K562 (cell line): ENCODE measurements around the gene DPY19L1. TPM values are rescaled to one million over a fixed set of nuclear protein-coding genes. Genes with fewer than 3 reads are reported as not detected.
"Not testable (repeated sequence)": the region's sequence is repeated elsewhere in the genome, so short reads cannot be mapped to it uniquely, and the experiment has no call there.

Source experiments
- ATAC-seq: fragments of 200-7000 bp; cut with Tn5 transposase; 3 replicates; pipeline ENCODE4 v1.9.1; 2020; ENCODE audit warnings: moderate library complexity
- BruUV-seq: library from RNA; stranded (reverse); fragments of 400-500 nt; replicated peaks from 2 replicates; lab custom pipeline; 2021; lab: Mats Ljungman, UMichigan
- CTCF ChIA-PET: fragments of 300-600 bp; formaldehyde crosslinking; extraction: SDS; loops from one replicate; lab custom pipeline; 2021; ENCODE audit warnings: low intra/inter-chr PET ratio; lab: Yijun Ruan, JAX
- POLR2A ChIA-PET: fragments of 300-600, 350-650 bp; sonication (Branson Sonifier 250); formaldehyde crosslinking; extraction: SDS; loops from one replicate; lab custom pipeline; 2021; ENCODE audit warnings: antibody characterized with exemption, inconsistent platforms; lab: Yijun Ruan, JAX
- DNase-seq, 4 experiments: peaks; one replicate each; pipeline versions ENCODE4 v3.0.0 to v3.0.0-alpha.2; 2011 to 2018; ENCODE audit warnings: low spot score in 3 of 4, mixed read lengths in 3 of 4; ENCODE audit errors: extremely low read depth in 1 of 4
- FAIRE-seq: peaks from 2 replicates; lab custom pipeline; 2011; peaks lifted over from hg19 to GRCh38; lab: Jason Lieb, UNC
- H2AFZ ChIP-seq: 2 replicates; pipeline ENCODE4 v1.6.0; 2011; ENCODE audit warnings: low read depth, low read length, control low read depth, inconsistent platforms
- H3K27ac ChIP-seq: fragments of 200-600 bp; 3 replicates; pipeline ENCODE4 v1.8.0; 2011; ENCODE audit warnings: low read depth, mild to moderate bottlenecking, control low read depth, inconsistent platforms, low read length, moderate library complexity, mixed read lengths; ENCODE audit errors: extremely low read depth
- H3K27me3 ChIP-seq, 2 experiments: fragments of 300-600 bp in 1 of 2; 2 replicates in 1 of 2; 3 replicates in 1 of 2; pipeline versions ENCODE4 v1.6.0 to v1.8.0; 2011; ENCODE audit warnings: inconsistent platforms in 2 of 2, low read length in 2 of 2, mild to moderate bottlenecking in 1 of 2, mixed read lengths in 1 of 2, moderate library complexity in 1 of 2; ENCODE audit not compliant: control insufficient read depth in 2 of 2, insufficient read depth in 2 of 2
- H3K36me3 ChIP-seq: fragments of 300-600 bp; 3 replicates; pipeline ENCODE4 v1.8.0; 2011; ENCODE audit warnings: mild to moderate bottlenecking, low read length, inconsistent platforms; ENCODE audit not compliant: control insufficient read depth, insufficient read depth
- H3K4me1 ChIP-seq, 2 experiments: fragments of 200-600 bp in 1 of 2; replicated peaks in 1 of 2; 2 replicates in 1 of 2; 3 replicates in 1 of 2; pipeline versions ENCODE4 v1.5.1 to v1.8.0; 2011; ENCODE audit warnings: inconsistent platforms in 2 of 2, low read length in 2 of 2, mild to moderate bottlenecking in 1 of 2, mixed read lengths in 1 of 2, moderate library complexity in 1 of 2; ENCODE audit not compliant: control insufficient read depth in 2 of 2, insufficient read depth in 2 of 2
- H3K4me2 ChIP-seq: 2 replicates; pipeline ENCODE4 v1.6.1; 2011; ENCODE audit warnings: low read length, control low read depth, inconsistent platforms, mixed read lengths; ENCODE audit not compliant: insufficient read depth
- H3K4me3 ChIP-seq: fragments of 200-600 bp; sonication (generic), shearing (Covaris generic); 2 replicates; pipeline ENCODE4 v1.5.1; 2016; ENCODE audit warnings: control low read depth, inconsistent platforms
- H3K79me2 ChIP-seq: fragments of 200-600 bp; 3 replicates; pipeline ENCODE4 v1.8.0; 2011; ENCODE audit warnings: low read length, inconsistent platforms; ENCODE audit not compliant: control insufficient read depth, insufficient read depth
- H3K9ac ChIP-seq, 2 experiments: 2 replicates each; pipeline versions ENCODE4 v1.6.0 to v1.6.1; 2011; ENCODE audit warnings: low read depth in 2 of 2, low read length in 2 of 2, control low read depth in 1 of 2, inconsistent platforms in 1 of 2, mild to moderate bottlenecking in 1 of 2, mixed read lengths in 1 of 2; ENCODE audit not compliant: insufficient read depth in 1 of 2
- H3K9me1 ChIP-seq: one replicate; pipeline ENCODE4 v1.6.0; 2011; ENCODE audit warnings: inconsistent platforms, mild to moderate bottlenecking, low read length, moderate library complexity; ENCODE audit not compliant: control insufficient read depth, insufficient read depth
- H3K9me3 ChIP-seq: replicated peaks from 2 replicates; pipeline ENCODE4 v1.5.1; 2011; ENCODE audit warnings: low read depth, low read length, inconsistent platforms; ENCODE audit not compliant: control insufficient read depth, insufficient read depth
- H4K20me1 ChIP-seq: replicated peaks from 2 replicates; pipeline ENCODE4 v1.6.1; 2011; ENCODE audit warnings: low read length, inconsistent platforms, mixed read lengths; ENCODE audit not compliant: control insufficient read depth, insufficient read depth
- ARID1B ChIP-seq: fragments of 450-650 bp; IDR thresholded peaks from 2 replicates; pipeline ENCODE4 v1.6.1; 2016; ENCODE audit warnings: antibody characterized with exemption, mild to moderate bottlenecking, inconsistent platforms
- FOSL1 ChIP-seq: fragments of 200-800 bp; sonication (Bioruptor generic); conservative IDR thresholded peaks from 2 replicates; pipeline ENCODE4 v1.6.1; 2016; ENCODE audit warnings: missing genetic modification characterization, missing compliant biosample characterization
- WGBS: fragments of 100-300 bp; shearing (Covaris generic); methylation state at CpG from one replicate; pipeline ENCODE4 v1.1.6; 2016; ENCODE audit warnings: low coverage, mixed read lengths; ENCODE audit not compliant: insufficient coverage; ENCODE audit errors: missing lambda C conversion rate; 5-methylcytosine and 5-hydroxymethylcytosine counted together
- in situ Hi-C: fragments of 300-500 bp; cut with MboI; formaldehyde crosslinking; loops from 4 replicates; pipeline ENCODE4 v1.15.0; 2018; ENCODE audit warnings: inconsistent platforms, mixed read lengths
- intact Hi-C: fragments of 100-400 bp; cut with micrococcal nuclease; formaldehyde crosslinking; loops from 2 replicates; pipeline ENCODE4 v1.14.2; 2022
- polyA plus RNA-seq, 8 experiments: library from polyadenylated mRNA; depleted of rRNA in 4 of 8; stranded (reverse) in 5 of 8; unstranded in 3 of 8; fragments of >200 nt; fragmentation: Nextera tagmentation in 2 of 8; fragmentation: Illumina TruSeq in 1 of 8; extraction: Ambion mirVana in 2 of 8; extraction: Trizol in 1 of 8; gene quantifications; 2 replicates each; pipeline versions ENCODE4 v1.2.1 to v1.2.3, GENCODE V29; 2011 to 2014; ENCODE audit warnings: inconsistent platforms in 1 of 8, missing spikeins in 1 of 8
- total RNA-seq, 7 experiments: library from RNA; depleted of rRNA in 6 of 7; stranded (reverse); fragments of >200 nt in 6 of 7; fragmentation: Illumina TruSeq in 2 of 7; extraction: Trizol in 2 of 7; gene quantifications; 2 replicates each; pipeline versions ENCODE4 v1.2.1 to v1.2.3, GENCODE V29; 2011 to 2021; ENCODE audit warnings: low replicate concordance in 1 of 7
- TF ChIP-seq, protein P1 (sequence below), 2 experiments: fragments of 450-650 bp in 1 of 2; sonication (generic) in 1 of 2; formaldehyde crosslinking in 1 of 2; IDR thresholded peaks in 1 of 2; conservative IDR thresholded peaks in 1 of 2; 2 replicates each; pipeline versions ENCODE4 v1.6.1 to v1.8.1; 2016 to 2023; ENCODE audit warnings: mild to moderate bottlenecking in 2 of 2, moderate library complexity in 2 of 2, inconsistent platforms in 1 of 2, missing genetic modification reagents in 1 of 2

The DPY19L1 gene
- total and polyA plus RNA-seq, 9 of the 15 experiments (the other 6 are each of a cell fraction or from before 2014, with no cell fraction given) = 4.0 to 34.3 (median 22.1) TPM

DNA sequence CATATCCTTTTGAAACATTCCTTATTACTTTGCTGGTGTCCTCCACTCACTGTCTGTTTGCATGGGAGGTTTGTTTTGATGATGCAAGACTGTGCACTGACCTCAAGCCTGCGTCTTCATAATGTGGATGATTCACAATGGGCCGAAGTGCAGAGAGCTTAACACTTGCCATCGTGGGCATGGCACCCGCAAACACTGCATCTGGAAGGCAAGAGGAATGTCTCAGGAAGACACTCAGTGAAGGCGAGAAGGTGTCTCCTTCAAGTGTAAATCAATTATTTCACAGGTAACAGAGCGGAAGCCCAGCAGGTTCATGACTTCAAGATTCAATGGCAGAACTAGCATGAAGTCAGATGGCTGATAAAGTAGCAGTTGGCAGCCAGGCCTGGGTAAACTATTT lies 98.1 kb downstream of the DPY19L1 start (continued):
- TF ChIP-seq, protein P1, sequence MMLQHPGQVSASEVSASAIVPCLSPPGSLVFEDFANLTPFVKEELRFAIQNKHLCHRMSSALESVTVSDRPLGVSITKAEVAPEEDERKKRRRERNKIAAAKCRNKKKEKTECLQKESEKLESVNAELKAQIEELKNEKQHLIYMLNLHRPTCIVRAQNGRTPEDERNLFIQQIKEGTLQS (IDR thresholded peaks at IDR 0.05) = peak; percentile 76
- TF ChIP-seq, protein P1 (CRISPR knock-in tag; conservative IDR thresholded peaks at IDR 0.05) = no peak

DNA sequence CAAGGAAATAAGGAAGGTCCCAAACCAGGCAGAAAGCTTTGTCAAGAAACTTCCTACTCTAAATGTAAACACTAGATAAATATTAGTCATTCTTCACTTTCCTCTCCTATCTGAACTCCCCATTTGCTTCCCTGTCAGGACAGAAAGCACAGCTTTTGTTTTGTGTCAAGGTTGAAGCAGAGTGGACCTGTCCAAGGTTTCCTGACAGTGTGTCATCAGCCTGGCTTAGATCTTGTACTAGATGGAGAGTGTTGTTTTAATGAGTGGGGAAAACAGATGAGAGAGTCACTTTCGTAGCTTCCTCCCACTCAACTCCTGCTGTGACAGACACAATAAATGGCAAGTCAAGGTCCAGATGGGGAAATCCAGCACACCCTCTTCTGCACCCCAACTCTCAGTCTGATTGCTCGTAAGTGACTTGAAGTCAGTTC lies 101.5 kb downstream of the DPY19L1 start:
- H3K4me2 ChIP-seq = not testable (repeated sequence)
- peak; percentile 96 for FAIRE-seq

More for the DNA sequence above, 101.5 kb downstream of the DPY19L1 start:
- H3K27me3 ChIP-seq, H3K79me2 ChIP-seq, POLR2A ChIA-PET, H3K9me3 ChIP-seq, H4K20me1 ChIP-seq, CTCF ChIA-PET, H3K9ac ChIP-seq, intact Hi-C loops, H2AFZ ChIP-seq, H3K9me1 ChIP-seq, H3K27ac ChIP-seq, H3K4me3 ChIP-seq, in situ Hi-C loops, H3K4me1 ChIP-seq, BruUV-seq: not testable (repeated sequence)
- ATAC-seq (peak; percentile 89), DNase-seq (peak in 1 of 4 experiments; percentile 9)
- H3K36me3 ChIP-seq = peaks cover 13% of the 10 kb centered on the region; the same call in 2 of the 3 replicates
- WGBS = 31% methylated on average over 1 of the region's 2 CpGs
- TF ChIP-seq FOSL1 (peak; percentile 66), ARID1B (peak; percentile 26; the same call in 1 of the 2 replicates)
